OCI-M1 (cell line): Measurements from ENCODE around the gene PCID2.

Source experiments
- DNase-seq: peaks from one replicate; lab custom pipeline; 2025; lab: John Stamatoyannopoulos, UW

Gene PCID2

DNA sequence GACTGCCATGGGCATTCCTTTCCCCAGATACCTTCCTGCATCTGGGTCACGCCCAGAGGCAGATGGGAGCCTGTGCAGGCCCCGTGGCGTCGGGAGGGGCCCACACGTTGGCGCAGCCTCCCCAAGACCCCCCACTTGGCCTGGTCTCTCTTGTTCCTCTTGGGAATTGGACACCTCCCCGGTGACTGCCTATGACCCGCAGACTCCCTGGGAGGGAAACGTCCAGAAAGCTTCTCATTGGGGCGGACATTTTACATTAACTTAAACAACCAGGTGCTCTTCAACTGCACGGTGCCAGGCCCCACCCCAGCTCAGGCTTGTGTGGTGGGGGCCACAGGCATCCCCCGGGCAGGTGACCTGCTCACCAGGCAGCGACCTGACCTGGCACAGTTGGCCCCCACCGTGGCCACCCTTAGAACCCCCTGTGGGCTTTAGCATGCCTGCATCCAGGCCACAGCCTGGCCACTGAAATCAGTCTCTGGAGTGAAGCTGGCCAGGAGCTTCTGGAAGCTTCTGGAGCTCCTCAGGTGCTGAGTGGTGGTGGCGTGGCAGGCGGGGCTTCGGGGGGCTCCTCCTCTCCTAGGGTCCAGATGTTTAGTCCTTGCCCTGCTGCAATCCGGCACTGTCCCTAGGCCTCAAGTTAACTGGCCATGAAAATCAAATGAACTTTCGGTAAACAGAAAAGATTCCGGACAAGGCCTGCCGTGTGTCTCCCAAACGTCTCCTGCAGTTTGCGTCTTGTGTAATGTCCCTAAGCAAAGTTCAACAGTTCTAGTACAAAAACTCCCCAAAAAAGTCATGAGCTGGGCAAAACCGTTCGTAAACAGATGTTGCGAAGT, 58.5 kb downstream of the PCID2 start:
- DNase-seq: no peak

DNA sequence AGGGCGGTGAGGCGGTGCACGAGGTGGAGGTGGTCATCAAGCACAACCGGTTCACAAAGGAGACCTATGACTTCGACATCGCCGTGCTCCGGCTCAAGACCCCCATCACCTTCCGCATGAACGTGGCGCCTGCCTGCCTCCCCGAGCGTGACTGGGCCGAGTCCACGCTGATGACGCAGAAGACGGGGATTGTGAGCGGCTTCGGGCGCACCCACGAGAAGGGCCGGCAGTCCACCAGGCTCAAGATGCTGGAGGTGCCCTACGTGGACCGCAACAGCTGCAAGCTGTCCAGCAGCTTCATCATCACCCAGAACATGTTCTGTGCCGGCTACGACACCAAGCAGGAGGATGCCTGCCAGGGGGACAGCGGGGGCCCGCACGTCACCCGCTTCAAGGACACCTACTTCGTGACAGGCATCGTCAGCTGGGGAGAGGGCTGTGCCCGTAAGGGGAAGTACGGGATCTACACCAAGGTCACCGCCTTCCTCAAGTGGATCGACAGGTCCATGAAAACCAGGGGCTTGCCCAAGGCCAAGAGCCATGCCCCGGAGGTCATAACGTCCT, 59.4 kb downstream of the PCID2 start:
- no peak for DNase-seq

DNA sequence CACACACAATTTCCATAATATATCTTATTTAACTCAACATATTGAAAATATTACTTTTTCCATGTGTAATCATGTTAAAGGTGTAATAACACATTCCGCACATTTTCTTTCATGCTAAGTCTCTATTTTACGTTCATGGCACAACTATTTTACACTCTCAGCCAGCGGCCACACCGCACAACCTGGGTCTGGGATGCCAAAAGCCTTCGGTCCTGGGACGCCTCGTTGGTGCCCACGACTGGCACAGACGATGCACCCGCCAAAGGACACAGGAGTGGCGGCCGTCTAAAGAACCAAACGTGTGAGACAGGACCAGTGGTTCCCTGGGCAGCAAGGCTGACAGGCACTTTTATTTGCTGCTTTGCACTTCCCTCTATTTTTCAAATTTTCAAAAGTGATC, 60.1 kb downstream of the PCID2 start:
- no peak for DNase-seq

DNA sequence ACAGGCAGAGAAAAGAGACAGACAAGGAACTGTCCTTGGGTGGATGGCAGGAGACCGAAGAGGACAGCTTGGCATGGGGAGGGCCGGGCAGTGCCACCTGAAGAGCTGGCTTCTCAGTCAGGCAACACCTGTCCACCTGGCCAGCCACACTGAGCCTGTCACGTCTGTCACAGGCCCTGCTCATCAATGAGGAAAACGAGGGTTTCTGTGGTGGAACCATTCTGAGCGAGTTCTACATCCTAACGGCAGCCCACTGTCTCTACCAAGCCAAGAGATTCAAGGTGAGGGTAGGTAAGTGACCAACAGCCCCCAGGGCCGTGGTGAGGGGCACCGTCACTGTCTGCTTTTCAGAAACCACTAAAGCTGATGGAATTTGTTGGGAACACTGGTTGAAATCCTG, 61.3 kb downstream of the PCID2 start:
- no peak for DNase-seq

DNA sequence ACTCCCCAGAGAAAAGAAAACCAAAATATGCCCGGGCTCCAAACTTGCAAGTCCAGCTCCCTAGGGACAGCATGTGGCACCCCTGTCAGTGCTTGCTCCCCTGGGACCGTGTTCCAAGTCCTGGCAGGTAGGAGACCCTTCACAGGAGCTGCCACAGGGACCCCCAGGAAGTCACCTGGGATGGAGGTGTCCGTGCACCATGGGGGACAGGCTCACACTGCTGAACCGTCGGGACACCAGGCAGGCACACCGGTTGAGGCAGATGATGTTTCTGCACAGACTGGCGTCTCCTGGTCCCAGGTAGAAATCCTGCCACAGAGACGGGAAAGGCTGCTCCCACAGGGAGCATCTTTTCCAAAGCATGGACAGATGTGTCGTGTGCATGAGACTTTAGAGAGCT, 61.7 kb downstream of the PCID2 start:
- no peak for DNase-seq

DNA sequence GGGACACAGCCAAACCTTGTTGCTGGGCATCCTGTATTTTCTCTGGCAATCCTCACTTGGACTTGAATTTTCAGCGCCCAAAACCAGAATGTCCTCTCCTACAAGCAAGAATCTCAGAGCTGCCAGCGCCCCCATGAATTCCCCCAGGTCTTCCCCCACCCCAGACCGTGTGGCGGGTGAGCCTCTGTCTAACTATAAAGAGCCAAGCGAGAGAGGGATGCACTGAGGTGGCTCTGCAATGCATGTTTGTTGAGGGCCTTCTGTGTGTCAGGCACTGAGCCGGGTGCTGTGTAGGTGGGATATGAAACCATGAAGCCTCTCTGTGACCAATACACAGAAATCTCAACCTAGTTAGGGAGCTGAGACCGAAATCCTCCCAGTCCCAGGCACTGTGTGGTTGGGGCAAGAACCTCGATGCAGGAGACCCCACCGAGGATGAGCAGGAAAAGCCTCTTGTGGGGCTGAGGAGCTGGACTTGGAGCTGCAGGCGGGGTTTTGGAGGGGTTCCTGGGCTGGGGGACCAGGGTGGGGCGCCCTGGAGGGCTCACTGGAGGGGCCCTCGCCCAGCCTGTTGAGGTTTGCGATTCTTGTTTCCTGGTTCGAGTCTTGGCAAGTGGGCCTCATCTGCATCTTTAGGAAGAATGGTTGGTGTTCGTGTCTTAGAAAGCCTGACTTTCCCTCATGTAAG, 62.4 kb downstream of the PCID2 start:
- no peak for DNase-seq

DNA sequence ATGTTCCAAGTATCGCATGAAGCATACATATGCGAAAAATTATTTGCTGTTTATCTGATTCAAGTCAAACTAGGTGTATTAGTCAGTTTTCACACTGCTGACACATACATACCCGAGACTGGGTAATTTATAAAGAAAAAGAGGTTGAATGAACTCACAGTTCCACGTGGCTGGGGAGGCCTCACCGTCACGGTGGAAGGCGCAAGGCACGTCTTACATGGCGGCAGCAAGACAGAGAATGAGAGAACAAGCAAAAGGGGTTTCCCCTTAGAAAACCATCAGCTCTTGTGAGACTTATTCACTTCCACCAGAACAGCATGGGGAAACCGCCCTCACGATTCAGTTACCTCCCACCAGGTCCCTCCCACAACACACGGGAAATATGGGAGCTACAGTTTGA, 63.0 kb downstream of the PCID2 start:
- no peak for DNase-seq

DNA sequence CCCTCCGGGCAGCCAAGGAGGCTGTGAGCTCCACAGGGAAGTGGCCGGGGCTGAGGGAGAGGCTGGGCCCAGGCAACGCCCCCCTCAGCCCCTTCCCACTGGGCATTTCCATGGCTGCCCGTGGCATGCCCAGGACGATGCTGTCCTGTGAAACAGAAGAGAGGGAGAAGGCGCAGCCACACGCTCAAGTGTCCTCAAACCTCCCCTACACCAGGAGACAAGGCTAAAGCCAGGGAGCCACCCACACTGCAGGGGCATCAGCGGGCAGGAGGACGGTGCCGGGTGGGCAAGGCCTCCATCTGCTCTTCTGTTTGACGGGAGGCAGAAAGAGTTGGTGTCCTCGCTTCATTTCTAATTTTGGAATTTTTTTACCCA, 64.2 kb downstream of the PCID2 start:
- no peak for DNase-seq

DNA sequence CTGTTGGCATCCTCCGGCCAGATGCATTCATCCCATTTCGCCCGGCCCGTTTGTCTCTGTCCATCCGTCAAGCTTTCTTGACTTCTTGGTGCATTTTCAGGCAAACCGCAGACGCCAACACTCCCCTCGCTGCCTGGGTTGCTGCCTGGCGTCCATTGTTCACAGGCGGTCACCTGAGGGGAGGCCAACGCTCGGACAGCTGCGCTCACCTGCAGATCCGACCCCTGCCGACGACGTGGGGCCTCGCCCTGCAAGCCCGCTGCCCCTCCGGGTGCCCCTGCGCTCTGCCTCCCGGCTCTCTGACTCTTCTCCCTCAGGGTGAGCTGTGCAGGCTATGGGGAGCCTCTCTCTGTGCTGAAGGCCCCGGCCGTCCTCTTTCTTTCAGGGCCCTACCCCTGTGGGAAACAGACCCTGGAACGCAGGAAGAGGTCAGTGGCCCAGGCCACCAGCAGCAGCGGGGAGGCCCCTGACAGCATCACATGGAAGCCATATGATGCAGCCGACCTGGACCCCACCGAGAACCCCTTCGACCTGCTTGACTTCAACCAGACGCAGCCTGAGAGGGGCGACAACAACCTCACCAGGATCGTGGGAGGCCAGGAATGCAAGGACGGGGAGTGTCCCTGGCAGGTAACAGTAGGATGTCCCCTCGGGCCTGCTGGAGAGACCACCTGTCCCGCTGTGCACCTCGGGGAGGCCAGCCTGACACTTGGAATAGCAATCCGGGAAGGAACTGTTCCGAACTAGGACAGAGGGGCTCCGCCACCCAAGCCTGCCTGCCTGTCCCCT, 64.8 kb downstream of the PCID2 start:
- no peak for DNase-seq

DNA sequence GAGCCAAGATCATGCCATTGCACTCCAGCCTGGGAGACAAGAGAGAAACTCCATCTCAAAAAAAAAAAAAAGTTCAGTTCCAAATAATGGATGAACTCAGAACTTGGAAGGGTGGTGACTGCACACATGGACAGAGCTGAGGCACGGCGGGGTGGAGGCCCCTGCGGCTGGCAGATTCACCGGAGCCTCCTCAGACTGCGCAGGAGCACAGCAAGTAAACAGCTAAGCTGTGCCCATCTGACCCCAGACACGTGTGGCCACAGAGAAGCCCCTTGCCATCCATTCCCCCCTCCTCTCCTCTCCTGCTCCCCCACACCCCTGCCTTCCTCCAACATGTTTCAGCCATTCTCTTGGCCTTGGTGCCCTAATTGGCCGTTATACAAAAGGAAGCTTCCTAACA, 65.6 kb downstream of the PCID2 start:
- no peak for DNase-seq

DNA sequence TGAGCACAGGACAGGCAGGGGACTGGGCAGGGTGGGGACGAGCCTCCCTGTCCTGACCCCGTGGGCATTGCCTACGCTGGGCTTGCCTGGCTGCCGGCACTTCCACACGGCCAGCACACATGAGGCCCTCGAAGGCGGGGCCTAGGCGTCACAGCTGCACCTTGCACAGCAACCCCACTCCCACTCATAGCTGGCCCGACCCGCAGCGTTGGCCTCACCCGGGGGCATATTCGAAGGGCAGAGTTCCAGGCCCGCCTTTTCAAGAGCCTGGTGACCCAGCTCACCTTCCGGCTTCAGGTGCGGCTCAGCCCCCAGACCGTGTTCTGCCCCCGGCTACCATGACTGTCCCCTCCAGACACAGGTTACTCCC, 66.9 kb downstream of the PCID2 start:
- DNase-seq: no peak

DNA sequence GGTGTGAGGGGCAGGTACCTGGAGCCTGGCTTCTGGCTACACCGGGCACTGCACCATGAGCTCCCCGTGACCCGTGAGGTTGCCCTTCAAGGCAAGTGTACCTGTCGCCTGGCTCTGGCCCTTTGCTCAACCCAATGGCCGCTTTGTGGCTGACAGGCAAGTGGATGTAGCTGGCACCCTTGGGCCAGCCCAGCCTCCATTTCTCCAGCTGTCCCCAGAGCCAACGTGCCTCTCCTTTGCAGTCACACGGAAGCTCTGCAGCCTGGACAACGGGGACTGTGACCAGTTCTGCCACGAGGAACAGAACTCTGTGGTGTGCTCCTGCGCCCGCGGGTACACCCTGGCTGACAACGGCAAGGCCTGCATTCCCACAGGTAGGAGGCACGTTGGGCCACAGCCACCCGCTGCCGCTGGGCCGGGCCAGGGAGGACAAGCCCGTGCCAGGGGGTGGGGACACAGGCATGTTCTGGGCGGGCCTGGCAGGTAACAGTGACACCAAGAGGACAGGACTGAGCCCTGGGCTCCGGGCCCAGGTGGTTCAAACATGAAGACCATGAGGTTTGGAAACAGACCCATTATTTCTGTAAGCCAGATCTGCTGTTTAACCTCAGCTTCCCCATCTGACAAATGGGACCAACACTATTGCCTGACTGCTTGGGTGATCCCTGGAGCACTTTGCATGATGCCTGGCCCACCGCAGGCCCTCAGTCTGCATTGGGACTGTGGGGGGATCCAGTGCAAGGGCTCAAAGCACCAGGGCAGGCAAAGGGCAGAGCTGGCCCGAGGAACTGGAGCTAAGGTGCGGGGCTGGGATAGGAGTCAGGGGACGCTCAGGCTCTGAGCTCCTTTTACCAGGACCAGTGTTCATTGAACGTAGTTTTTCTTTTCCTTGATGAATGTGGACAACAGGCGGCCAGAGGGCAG, 67.5 kb downstream of the PCID2 start:
- no peak for DNase-seq

DNA sequence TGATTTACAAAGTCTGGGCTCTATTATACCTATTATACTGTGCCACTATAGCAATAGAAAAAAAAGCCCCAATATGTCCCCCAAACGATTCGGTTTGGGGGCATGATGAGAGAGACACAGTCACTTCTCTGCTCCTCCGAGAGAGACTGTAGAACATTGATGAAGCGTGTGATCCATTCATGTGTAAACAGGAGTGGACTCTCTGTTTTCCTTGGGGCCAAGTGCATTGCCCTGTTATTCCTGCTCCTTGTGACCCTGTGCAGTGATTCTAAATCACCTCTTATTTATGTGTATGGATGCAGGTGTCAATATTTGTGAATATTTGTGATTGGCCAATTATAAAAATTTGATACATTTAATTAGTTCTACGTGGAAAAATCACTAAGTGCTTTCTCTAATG, 68.9 kb downstream of the PCID2 start:
- no peak for DNase-seq

DNA sequence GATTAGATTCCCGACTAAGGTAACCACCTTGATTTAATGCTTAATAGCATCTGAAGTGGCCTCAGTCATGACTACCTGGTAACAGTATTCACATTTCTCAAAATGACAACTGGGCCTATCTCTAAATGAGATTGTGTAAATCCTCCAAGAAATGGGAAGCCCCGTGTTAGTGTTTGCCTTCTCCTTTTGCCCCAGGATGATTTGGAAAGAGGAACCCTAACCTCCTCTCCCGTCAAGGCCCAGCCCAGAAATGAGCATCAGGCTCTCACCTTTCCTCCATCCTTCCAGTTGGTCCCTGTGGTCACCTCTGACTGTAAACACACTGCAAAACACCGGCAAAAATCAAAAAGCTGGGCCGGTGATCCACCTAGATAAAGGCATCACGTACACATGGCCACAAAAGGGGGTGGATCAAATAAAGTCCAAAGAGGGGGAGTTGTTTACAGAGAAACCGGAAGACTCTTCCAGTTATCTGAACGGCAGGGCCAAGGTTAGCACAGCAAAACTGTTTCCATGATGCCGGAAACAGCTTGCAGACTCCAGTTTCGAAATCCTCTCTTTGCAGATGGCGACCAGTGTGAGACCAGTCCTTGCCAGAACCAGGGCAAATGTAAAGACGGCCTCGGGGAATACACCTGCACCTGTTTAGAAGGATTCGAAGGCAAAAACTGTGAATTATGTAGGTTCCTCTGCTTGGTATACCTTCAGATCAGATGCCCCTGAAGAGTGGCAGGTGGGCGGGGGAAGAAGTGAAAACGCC, 69.5 kb downstream of the PCID2 start:
- DNase-seq: peak; percentile 33

DNA sequence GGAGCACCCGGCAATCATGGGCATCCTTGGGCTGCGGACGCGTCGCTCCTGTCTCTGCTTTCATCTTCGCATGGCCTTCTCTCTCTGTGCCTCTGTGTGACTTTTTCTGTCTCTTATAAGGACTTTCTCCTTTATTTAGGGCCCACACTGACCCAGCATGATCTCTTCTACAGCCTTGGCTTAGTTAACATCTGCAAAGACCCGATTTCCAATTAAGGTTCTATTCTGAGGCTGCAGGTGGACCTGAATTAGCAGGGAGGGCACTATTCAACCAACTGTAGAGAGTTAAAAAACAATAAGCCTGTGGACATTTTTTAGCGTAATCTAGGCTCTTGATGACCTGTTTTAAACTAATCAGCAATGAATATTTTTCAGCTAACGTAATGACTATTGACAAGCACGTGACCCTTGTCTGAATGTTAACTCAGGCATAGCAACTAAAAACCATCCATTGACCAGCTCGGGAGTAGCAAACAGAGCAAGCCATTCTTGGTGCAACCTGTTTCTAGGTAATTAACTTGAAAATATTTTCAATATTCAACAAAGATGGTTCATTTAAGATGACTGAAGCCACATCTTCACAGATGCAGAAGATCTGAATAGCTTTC, 70.7 kb downstream of the PCID2 start:
- DNase-seq: no peak

DNA sequence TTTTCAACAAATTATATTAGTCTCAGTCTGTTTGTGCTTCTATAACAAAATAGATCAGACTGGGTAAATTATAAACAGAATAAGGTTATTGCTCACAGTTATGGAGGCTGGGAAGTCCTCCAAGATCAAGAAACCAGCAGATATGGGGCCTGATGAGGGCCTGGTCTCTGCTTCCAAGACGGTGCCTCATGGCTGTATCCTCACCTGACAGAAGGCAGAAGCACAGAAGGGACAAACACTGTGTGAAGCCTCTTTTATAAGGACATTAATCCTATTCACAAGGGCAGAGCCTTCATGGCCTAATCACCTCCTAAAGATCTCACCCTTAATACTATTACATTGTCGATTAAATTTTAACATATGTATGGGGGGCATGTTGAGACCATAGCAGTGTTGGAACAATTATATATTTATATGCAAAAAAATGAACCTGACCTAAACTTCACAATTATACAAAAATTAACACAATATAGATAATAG, 73.1 kb downstream of the PCID2 start:
- no peak for DNase-seq

DNA sequence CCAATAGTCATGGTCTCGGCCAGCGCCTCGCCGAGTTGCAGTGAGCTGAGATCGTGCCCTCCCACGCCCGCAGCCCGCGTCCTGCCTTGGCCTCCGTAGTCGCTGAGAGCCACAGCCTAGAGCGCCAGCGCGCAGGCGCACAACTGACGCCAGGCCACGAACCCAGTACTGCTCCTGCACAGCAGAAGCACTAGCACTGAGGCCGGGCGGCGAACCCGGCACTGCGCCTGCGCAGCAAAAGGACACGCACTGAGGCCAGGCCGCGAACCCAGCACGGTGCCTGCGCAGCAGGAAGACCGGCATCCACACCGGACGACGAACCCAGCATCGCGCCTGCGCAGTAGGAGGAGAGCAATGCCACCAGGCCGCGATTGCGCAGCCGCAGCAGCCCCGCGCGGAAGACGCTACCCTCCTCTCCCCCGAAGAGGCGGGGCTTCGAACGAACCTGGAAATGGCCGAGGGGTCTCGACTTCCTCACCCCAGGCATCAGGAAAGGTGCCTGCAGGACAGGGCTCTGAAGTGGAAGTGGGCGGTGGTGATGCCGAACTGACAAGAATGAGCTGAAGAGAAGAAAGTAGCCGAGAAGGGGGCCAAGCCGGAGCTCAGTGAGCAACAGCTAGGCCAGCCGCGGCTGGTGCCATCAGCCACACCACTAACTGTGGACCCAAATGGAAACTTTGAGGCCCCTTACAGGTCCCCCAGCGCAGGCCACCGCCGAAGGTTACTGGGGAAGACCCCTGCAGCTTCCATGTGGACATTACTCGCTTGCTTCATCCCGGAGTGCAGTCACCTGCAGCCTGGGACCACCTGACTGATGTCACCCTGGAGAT, 78.3 kb downstream of the PCID2 start:
- DNase-seq: no peak

DNA sequence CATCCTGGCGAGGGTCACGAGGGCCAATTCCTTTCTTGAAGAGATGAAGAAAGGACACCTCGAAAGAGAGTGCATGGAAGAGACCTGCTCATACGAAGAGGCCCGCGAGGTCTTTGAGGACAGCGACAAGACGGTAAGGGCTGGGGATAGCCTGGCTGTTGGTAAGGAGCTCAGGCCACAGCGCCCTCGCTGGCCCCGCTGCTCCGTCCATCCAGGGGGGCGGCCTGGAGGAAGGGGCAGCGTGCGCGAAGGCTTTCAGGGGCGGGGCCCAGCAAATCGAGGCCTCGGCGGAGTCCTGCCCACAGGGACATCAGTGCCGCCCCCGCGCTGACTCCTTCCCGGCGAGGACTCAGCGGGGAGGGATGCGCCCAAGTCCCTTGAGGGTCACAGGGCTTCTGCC, 79.0 kb downstream of the PCID2 start:
- no peak for DNase-seq
